ENCODE measurements around the gene EIF3CL.
"Not testable (repeated sequence)": the region's sequence is repeated elsewhere in the genome, so short reads cannot be mapped to it uniquely, and the experiment has no call there.

- TF ChIP-seq CTCF (IDR thresholded peaks at IDR 0.05; ENCODE audit: extremely low read depth in 1 of 2, insufficient read depth in 1 of 2, low read depth in 1 of 2, low read length in 2 of 2); POLR2A (IDR thresholded peaks at IDR 0.05; ENCODE audit: low read depth, low read length); POLR2AphosphoS5 (IDR thresholded peaks at IDR 0.05; ENCODE audit: insufficient read depth, low read depth, low read length); EZH2 (IDR thresholded peaks at IDR 0.05; ENCODE audit: borderline replicate concordance, low read depth, low read length, severe bottlenecking); GATA2 (IDR thresholded peaks at IDR 0.05; ENCODE audit: insufficient read depth, insufficient read length, low read depth, low read length); MAX (IDR thresholded peaks at IDR 0.05; ENCODE audit: insufficient read depth, insufficient read length); MYC (IDR thresholded peaks at IDR 0.05; ENCODE audit: low read depth, low read length); JUN (IDR thresholded peaks at IDR 0.05; ENCODE audit: borderline replicate concordance, insufficient read depth, insufficient read length, low read depth): not testable (repeated sequence)
Measured at GRCh38 chr16:28435340-28435739, 31.7 kb upstream of the EIF3CL start.
